GM23248 (cell line): ENCODE results near the gene TPD52L2. TPM values are rescaled to one million over a fixed set of nuclear protein-coding genes. Genes with fewer than 3 reads are reported as not detected.

Experiments
- DNase-seq: peaks from one replicate; pipeline ENCODE4 v3.0.0-alpha.2; 2015
- H2AFZ ChIP-seq: fragments of 200-600 bp; sonication (generic); 2 replicates; pipeline ENCODE4 v1.6.1; 2016; ENCODE audit warnings: antibody characterized with exemption
- H3F3A ChIP-seq: fragments of 200-600 bp; sonication (generic); 2 replicates; pipeline ENCODE4 v1.6.1; 2016; ENCODE audit warnings: mild to moderate bottlenecking, antibody characterized with exemption, mixed run types; ENCODE audit not compliant: insufficient read depth
- H3K27ac ChIP-seq: fragments of 200-600 bp; sonication (generic); 2 replicates; pipeline ENCODE4 v1.5.1; 2016; ENCODE audit warnings: mild to moderate bottlenecking
- H3K27me3 ChIP-seq: fragments of 200-600 bp; sonication (generic); replicated peaks from 2 replicates; pipeline ENCODE4 v1.6.1; 2016; ENCODE audit warnings: mild to moderate bottlenecking; ENCODE audit not compliant: insufficient read depth
- H3K36me3 ChIP-seq: fragments of 200-600 bp; sonication (generic); 2 replicates; pipeline ENCODE4 v1.6.1; 2016; ENCODE audit warnings: low read depth, mild to moderate bottlenecking
- H3K4me1 ChIP-seq: fragments of 200-600 bp; sonication (generic); 2 replicates; pipeline ENCODE4 v1.6.1; 2016; ENCODE audit warnings: mild to moderate bottlenecking; ENCODE audit not compliant: insufficient read depth
- H3K4me2 ChIP-seq: fragments of 200-600 bp; sonication (generic); one replicate; pipeline ENCODE4 v1.6.1; 2016; ENCODE audit warnings: mild to moderate bottlenecking; ENCODE audit not compliant: unreplicated experiment
- H3K4me3 ChIP-seq: fragments of 200-600 bp; sonication (generic); 2 replicates; pipeline ENCODE4 v1.5.1; 2016; ENCODE audit warnings: mild to moderate bottlenecking
- H3K79me2 ChIP-seq: fragments of 200-600 bp; sonication (generic); 2 replicates; pipeline ENCODE4 v1.6.1; 2016; ENCODE audit warnings: mild to moderate bottlenecking; ENCODE audit not compliant: insufficient read depth
- H3K9ac ChIP-seq: fragments of 200-600 bp; sonication (generic); 2 replicates; pipeline ENCODE4 v1.6.1; 2016; ENCODE audit warnings: mild to moderate bottlenecking
- H3K9me2 ChIP-seq: fragments of 200-600 bp; sonication (generic); 2 replicates; pipeline ENCODE4 v1.6.1; 2016; ENCODE audit warnings: mixed run types, mild to moderate bottlenecking, moderate library complexity; ENCODE audit not compliant: insufficient read depth
- H3K9me3 ChIP-seq: fragments of 200-600 bp; sonication (generic); one replicate; pipeline ENCODE4 v1.6.1; 2017; ENCODE audit warnings: low read depth
- H4K20me1 ChIP-seq: fragments of 200-600 bp; sonication (generic); 2 replicates; pipeline ENCODE4 v1.6.0; 2016; ENCODE audit not compliant: insufficient read depth
- EZH2 ChIP-seq: fragments of 200-600 bp; sonication (generic); IDR thresholded peaks from 2 replicates; pipeline ENCODE4 v1.6.1; 2018; ENCODE audit warnings: antibody characterized with exemption, mild to moderate bottlenecking; ENCODE audit not compliant: insufficient read depth, poor library complexity, severe bottlenecking
- EZH2phosphoT487 ChIP-seq: fragments of 200-600 bp; sonication (generic); IDR thresholded peaks from 2 replicates; pipeline ENCODE4 v1.6.1; 2018; ENCODE audit warnings: antibody characterized with exemption, moderate library complexity, mild to moderate bottlenecking, low read depth; ENCODE audit not compliant: insufficient read depth
- WGBS, 2 experiments: methylation state at CpG; one replicate each; pipeline ENCODE4 v1.1.6; 2015 to 2017; ENCODE audit warnings: low lambda C conversion rate in 2 of 2, low coverage in 1 of 2; ENCODE audit errors: missing lambda C conversion rate in 2 of 2; 5-methylcytosine and 5-hydroxymethylcytosine counted together
- in situ Hi-C: fragments of 300-500 bp; cut with MboI; formaldehyde crosslinking; loops from 2 replicates; pipeline ENCODE4 v1.15.0; 2020
- polyA plus RNA-seq: library from polyadenylated mRNA; unstranded; fragments of >200 nt; fragmentation: Nextera tagmentation; extraction: Ambion mirVana; gene quantifications from 2 replicates; pipeline ENCODE4 v1.2.1, GENCODE V29; 2016
- total RNA-seq: library from RNA; depleted of rRNA; stranded (reverse); fragments of >200 nt; shearing (Covaris generic); gene quantifications from 2 replicates; pipeline ENCODE4 v1.2.3, GENCODE V29; 2014

Gene TPD52L2
- total and polyA plus RNA-seq, 2 experiments from 2014 or later = 214 to 220 TPM

- no peaks in the 10 kb centered on the region for H3K79me2 ChIP-seq
- H3K36me3 ChIP-seq = no peaks in the 10 kb centered on the region
- no peaks in the 10 kb centered on the region; the same call in 1 of the 2 replicates for H3F3A ChIP-seq
- no peak overlapping the region for H3K4me2 ChIP-seq
- DNase-seq = peak; percentile 19
- WGBS, 2 experiments = 9 to 18% methylated on average over 10 to 14 of the region's 14 CpGs
- H3K27me3 ChIP-seq = peaks cover 10% of the 10 kb centered on the region; the same call in 1 of the 2 replicates
- no peak overlapping the region for H2AFZ ChIP-seq
- H3K9ac ChIP-seq = no peak overlapping the region
- no peaks in the 10 kb centered on the region for H3K9me3 ChIP-seq
- H4K20me1 ChIP-seq = no peaks in the 10 kb centered on the region
- H3K4me3 ChIP-seq = no peak overlapping the region
- TF ChIP-seq EZH2phosphoT487 (no peak), EZH2 (no peak)
- in situ Hi-C loops = no loop called here
- no peaks in the 10 kb centered on the region for H3K9me2 ChIP-seq
- no peak overlapping the region for H3K27ac ChIP-seq
- peaks cover 10% of the 10 kb centered on the region for H3K4me1 ChIP-seq
Observed at GRCh38 chr20:63857764-63858392, 7.2 kb upstream of the TPD52L2 start.

DNA sequence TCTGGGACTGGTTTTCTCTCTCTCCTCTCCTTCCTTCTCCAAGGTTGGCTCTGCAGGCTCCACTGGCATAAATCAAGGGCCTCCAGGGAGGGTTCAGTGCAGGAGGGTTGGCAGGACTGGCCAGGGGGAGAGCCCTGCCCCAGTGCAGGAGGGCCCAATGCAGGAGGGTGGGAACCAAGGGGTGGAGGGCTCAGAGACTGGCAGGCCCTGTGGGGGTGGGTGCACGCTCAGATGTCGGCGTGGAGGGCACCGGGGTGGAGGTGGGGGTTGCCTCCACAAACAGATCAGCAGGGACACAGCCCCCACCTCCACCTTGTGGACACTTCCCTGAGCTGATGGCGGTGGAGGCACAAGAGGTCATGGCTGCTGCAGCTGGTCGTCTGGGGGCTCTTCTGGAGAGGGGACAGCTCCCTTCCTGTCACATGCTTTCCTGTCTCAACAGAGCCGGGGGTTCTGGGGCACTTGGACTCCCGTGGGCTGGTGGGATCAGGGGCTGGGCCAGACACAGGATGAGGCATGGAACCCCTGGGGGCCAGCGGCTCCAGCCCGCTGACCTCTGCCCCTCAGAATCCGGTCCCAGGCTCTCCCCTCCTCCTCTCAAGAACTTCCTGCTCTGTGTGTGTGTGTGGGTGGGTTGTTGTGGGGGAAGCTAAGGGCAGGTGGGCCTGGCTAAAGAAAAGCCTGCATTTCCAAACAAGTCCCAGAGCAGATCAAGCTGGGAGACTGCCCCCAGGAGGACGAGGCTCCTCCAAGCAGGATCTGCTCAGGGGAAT, 6.5 kb upstream of the TPD52L2 start:
- in situ Hi-C loops = no loop called here

GRCh38 chr20:63859166-63859699, 5.8 kb upstream of the TPD52L2 start:
- Histone ChIP-seq H3K4me1 (peaks cover 17% of the 10 kb centered on the region), H3K4me3 (no peak overlapping the region), H3K4me2 (no peak overlapping the region), H3K27me3 (peaks cover 10% of the 10 kb centered on the region; the same call in 1 of the 2 replicates), H3K9ac (no peak overlapping the region), H4K20me1 (no peaks in the 10 kb centered on the region), H2AFZ (no peak overlapping the region), H3K9me3 (no peaks in the 10 kb centered on the region), H3F3A (no peaks in the 10 kb centered on the region; the same call in 1 of the 2 replicates), H3K79me2 (peaks cover 12% of the 10 kb centered on the region), H3K27ac (no peak overlapping the region), H3K9me2 (no peaks in the 10 kb centered on the region), H3K36me3 (no peaks in the 10 kb centered on the region)
- in situ Hi-C loops = no loop called here
- 65 to 66% methylated on average over 7 of the region's 7 CpGs for WGBS, 2 experiments
- DNase-seq = no peak
- TF ChIP-seq EZH2 (no peak), EZH2phosphoT487 (no peak)

More for the DNA sequence above, 6.5 kb upstream of the TPD52L2 start:
- Histone ChIP-seq H3K9ac (no peak overlapping the region), H4K20me1 (no peaks in the 10 kb centered on the region), H3K27ac (no peak overlapping the region), H3K4me1 (peaks cover 12% of the 10 kb centered on the region), H3K4me2 (no peak overlapping the region), H3F3A (no peaks in the 10 kb centered on the region; the same call in 1 of the 2 replicates), H3K9me2 (no peaks in the 10 kb centered on the region), H3K79me2 (peaks cover 6% of the 10 kb centered on the region), H3K4me3 (no peak overlapping the region), H2AFZ (no peak overlapping the region), H3K36me3 (no peaks in the 10 kb centered on the region), H3K9me3 (no peaks in the 10 kb centered on the region), H3K27me3 (peaks cover 10% of the 10 kb centered on the region; the same call in 1 of the 2 replicates)
- DNase-seq = peak; percentile 24
- 26 to 43% methylated on average over 6 to 12 of the region's 12 CpGs for WGBS, 2 experiments
- TF ChIP-seq EZH2phosphoT487 (no peak), EZH2 (no peak)

- peaks cover 4% of the 10 kb centered on the region; the same call in 1 of the 2 replicates for H3F3A ChIP-seq
- in situ Hi-C loops = no loop called here
- H3K9me2 ChIP-seq = no peaks in the 10 kb centered on the region
- H4K20me1 ChIP-seq = no peaks in the 10 kb centered on the region
- no peak overlapping the region for H3K4me3 ChIP-seq
- H3K4me1 ChIP-seq = peaks cover 17% of the 10 kb centered on the region
- TF ChIP-seq EZH2phosphoT487 (no peak), EZH2 (no peak)
- no peak overlapping the region for H3K4me2 ChIP-seq
- no peaks in the 10 kb centered on the region for H3K9me3 ChIP-seq
- DNase-seq = no peak
- no peak overlapping the region for H2AFZ ChIP-seq
- 86 to 87% methylated on average over 15 to 17 of the region's 17 CpGs for WGBS, 2 experiments
- H3K36me3 ChIP-seq = no peaks in the 10 kb centered on the region
- no peak overlapping the region for H3K9ac ChIP-seq
- H3K79me2 ChIP-seq = peaks cover 18% of the 10 kb centered on the region
- H3K27me3 ChIP-seq = peaks cover 10% of the 10 kb centered on the region; the same call in 1 of the 2 replicates
- no peak overlapping the region for H3K27ac ChIP-seq
Observed at GRCh38 chr20:63860325-63861051, 4.6 kb upstream of the TPD52L2 start.
